Measurements from ENCODE around the gene MYOF.

DNA sequence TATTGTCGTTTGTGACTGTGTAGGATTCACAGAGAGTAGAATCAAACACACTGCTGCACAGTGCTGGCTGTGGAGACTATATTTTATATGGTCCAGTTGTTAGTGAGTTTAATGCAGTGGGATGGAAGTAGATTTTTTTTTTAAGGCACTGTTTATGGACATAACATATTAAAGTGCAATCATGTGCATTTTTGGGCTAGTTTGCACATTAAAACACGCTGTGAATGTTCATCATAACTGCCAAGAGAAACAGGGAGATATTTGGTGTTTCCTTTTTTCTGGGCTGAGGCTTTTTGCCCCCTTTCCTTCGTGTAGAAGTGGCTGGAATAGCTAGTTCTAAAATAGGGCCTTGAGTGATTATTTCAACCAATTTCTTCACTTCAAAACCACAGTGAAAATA is 139.2 kb downstream of the MYOF start:
- TF ChIP-seq POLR2A (IDR thresholded peaks at IDR 0.05; ENCODE audit: low read length) (no peak), GATA1 (IDR thresholded peaks at IDR 0.05; ENCODE audit: low read depth, low read length) (no peak)

All from erythroblast (primary cell).